Measurements from ENCODE around the gene GP1BB. TPM values are rescaled to one million over a fixed set of nuclear protein-coding genes. Genes with fewer than 3 reads are reported as not detected.

GP1BB gene
- polyA plus RNA-seq, 1 donor from 2014 or later: 42.0 TPM

DNA sequence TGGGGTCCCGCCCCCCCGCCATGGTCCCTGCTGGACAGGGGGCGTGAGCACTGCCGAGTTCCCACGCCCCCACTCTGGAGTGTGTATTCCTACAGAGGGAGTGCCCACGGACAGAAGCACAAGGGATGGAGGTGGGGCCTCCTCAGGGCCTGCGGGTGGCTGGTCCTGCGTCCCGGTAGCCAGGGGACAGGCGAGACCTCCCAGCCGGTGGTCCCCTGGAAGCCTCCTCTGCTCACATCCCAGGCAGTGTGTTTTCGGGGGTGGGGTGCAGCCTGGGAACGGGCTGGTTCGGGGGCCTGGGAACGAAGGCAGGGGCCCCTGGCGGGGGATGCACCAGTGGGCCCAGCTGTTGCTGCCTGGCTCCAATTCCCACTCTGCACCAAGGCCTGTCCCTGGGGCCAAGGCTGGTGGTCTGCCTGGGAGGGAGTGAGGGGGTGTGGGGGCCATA is 16.1 kb downstream of the GP1BB start:
- Histone ChIP-seq H4K20me1 (ENCODE audit: insufficient read depth) (no peaks in the 10 kb centered on the region), H3K27me3 (ENCODE audit: insufficient read depth, low read depth, low read length) (no peaks in the 10 kb centered on the region), H3K79me2 (replicated peaks; ENCODE audit: insufficient read depth, low read length) (no peaks in the 10 kb centered on the region), H2AFZ (ENCODE audit: low read depth, low read length) (no peak overlapping the region), H3K9me2 (ENCODE audit: insufficient read depth, low read length) (no peaks in the 10 kb centered on the region), H3K36me3 (ENCODE audit: insufficient read depth, low read length) (no peaks in the 10 kb centered on the region), H3K9ac (ENCODE audit: low read length) (no peak overlapping the region), H3K27ac (ENCODE audit: low read length) (no peak overlapping the region), H3F3A (ENCODE audit: insufficient read depth, low read length, poor library complexity, severe bottlenecking) (no peaks in the 10 kb centered on the region), H3K4me2 (ENCODE audit: low read length) (no peak overlapping the region), H3K4me3 (ENCODE audit: low read length) (no peak overlapping the region), H3K9me3 (ENCODE audit: low read length) (no peaks in the 10 kb centered on the region)
- TF ChIP-seq RAD21 (conservative IDR thresholded peaks at IDR 0.05): no peak
- TF ChIP-seq POLR2AphosphoS5 (IDR thresholded peaks at IDR 0.05): no peak
- TF ChIP-seq MXI1 (conservative IDR thresholded peaks at IDR 0.05; ENCODE audit: poor library complexity, severe bottlenecking): no peak

DNA sequence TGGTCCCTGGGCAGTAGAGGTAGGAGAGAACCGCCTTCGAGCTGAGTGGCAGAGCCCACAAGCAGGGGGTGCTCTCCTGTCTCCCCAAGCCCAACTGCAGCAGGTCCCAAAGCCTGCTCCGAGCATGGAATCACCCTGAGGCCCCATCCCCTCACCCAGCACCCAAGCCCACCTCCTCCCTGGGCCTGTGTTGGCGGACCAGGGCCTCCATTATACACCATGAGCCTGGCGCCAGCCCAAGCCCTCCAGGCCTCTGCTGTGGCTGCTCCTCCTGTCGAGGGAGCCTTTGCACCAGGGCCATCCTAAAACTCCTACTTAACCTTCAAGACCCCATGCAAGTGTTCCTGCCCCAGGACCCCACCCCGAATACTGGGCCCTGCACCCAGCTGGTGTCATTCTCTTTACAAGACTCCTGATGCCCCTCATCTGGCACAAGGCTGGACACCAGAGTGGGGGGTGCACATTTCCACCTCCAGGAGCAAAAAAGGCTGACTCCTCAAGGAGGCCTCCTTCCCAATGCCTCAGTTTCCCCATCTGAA is 16.6 kb downstream of the GP1BB start:
- H3K27ac ChIP-seq (ENCODE audit: low read length): no peak overlapping the region
- no peaks in the 10 kb centered on the region for H3F3A ChIP-seq (ENCODE audit: insufficient read depth, low read length, poor library complexity, severe bottlenecking)
- H3K9ac ChIP-seq (ENCODE audit: low read length): no peak overlapping the region
- no peaks in the 10 kb centered on the region for H3K36me3 ChIP-seq (ENCODE audit: insufficient read depth, low read length)
- no peak overlapping the region for H3K4me2 ChIP-seq (ENCODE audit: low read length)
- H3K27me3 ChIP-seq (ENCODE audit: insufficient read depth, low read depth, low read length): no peaks in the 10 kb centered on the region
- H3K9me3 ChIP-seq (ENCODE audit: low read length): no peaks in the 10 kb centered on the region
- no peaks in the 10 kb centered on the region for H4K20me1 ChIP-seq (ENCODE audit: insufficient read depth)
- H2AFZ ChIP-seq (ENCODE audit: low read depth, low read length): no peak overlapping the region
- no peaks in the 10 kb centered on the region for H3K79me2 ChIP-seq (replicated peaks; ENCODE audit: insufficient read depth, low read length)
- no peaks in the 10 kb centered on the region for H3K9me2 ChIP-seq (ENCODE audit: insufficient read depth, low read length)
- TF ChIP-seq EZH2 (IDR thresholded peaks at IDR 0.05; ENCODE audit: borderline replicate concordance, insufficient read depth, low read length, poor library complexity, severe bottlenecking) (no peak), RAD21 (conservative IDR thresholded peaks at IDR 0.05) (no peak), MXI1 (conservative IDR thresholded peaks at IDR 0.05; ENCODE audit: poor library complexity, severe bottlenecking) (no peak), EP300 (conservative IDR thresholded peaks at IDR 0.05; ENCODE audit: poor library complexity, severe bottlenecking) (no peak), POLR2AphosphoS5 (IDR thresholded peaks at IDR 0.05) (no peak), SMC3 (conservative IDR thresholded peaks at IDR 0.05; ENCODE audit: poor library complexity) (no peak), TAF1 (IDR thresholded peaks at IDR 0.05; ENCODE audit: low read depth) (no peak)
- TF ChIP-seq, protein P1, sequence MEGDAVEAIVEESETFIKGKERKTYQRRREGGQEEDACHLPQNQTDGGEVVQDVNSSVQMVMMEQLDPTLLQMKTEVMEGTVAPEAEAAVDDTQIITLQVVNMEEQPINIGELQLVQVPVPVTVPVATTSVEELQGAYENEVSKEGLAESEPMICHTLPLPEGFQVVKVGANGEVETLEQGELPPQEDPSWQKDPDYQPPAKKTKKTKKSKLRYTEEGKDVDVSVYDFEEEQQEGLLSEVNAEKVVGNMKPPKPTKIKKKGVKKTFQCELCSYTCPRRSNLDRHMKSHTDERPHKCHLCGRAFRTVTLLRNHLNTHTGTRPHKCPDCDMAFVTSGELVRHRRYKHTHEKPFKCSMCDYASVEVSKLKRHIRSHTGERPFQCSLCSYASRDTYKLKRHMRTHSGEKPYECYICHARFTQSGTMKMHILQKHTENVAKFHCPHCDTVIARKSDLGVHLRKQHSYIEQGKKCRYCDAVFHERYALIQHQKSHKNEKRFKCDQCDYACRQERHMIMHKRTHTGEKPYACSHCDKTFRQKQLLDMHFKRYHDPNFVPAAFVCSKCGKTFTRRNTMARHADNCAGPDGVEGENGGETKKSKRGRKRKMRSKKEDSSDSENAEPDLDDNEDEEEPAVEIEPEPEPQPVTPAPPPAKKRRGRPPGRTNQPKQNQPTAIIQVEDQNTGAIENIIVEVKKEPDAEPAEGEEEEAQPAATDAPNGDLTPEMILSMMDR (IDR thresholded peaks at IDR 0.05; ENCODE audit: poor library complexity, severe bottlenecking): no peak
- TF ChIP-seq, protein P2, sequence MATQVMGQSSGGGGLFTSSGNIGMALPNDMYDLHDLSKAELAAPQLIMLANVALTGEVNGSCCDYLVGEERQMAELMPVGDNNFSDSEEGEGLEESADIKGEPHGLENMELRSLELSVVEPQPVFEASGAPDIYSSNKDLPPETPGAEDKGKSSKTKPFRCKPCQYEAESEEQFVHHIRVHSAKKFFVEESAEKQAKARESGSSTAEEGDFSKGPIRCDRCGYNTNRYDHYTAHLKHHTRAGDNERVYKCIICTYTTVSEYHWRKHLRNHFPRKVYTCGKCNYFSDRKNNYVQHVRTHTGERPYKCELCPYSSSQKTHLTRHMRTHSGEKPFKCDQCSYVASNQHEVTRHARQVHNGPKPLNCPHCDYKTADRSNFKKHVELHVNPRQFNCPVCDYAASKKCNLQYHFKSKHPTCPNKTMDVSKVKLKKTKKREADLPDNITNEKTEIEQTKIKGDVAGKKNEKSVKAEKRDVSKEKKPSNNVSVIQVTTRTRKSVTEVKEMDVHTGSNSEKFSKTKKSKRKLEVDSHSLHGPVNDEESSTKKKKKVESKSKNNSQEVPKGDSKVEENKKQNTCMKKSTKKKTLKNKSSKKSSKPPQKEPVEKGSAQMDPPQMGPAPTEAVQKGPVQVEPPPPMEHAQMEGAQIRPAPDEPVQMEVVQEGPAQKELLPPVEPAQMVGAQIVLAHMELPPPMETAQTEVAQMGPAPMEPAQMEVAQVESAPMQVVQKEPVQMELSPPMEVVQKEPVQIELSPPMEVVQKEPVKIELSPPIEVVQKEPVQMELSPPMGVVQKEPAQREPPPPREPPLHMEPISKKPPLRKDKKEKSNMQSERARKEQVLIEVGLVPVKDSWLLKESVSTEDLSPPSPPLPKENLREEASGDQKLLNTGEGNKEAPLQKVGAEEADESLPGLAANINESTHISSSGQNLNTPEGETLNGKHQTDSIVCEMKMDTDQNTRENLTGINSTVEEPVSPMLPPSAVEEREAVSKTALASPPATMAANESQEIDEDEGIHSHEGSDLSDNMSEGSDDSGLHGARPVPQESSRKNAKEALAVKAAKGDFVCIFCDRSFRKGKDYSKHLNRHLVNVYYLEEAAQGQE (IDR thresholded peaks at IDR 0.05; ENCODE audit: borderline replicate concordance): no peak
- no peak overlapping the region for H3K4me3 ChIP-seq (ENCODE audit: low read length)
